ENCODE results near the gene APEH. TPM values are rescaled to one million over a fixed set of nuclear protein-coding genes. Genes with fewer than 3 reads are reported as not detected.

Gene APEH
- total and polyA plus RNA-seq, 2 experiments from 2014 or later, result 170 to 264 TPM

DNA sequence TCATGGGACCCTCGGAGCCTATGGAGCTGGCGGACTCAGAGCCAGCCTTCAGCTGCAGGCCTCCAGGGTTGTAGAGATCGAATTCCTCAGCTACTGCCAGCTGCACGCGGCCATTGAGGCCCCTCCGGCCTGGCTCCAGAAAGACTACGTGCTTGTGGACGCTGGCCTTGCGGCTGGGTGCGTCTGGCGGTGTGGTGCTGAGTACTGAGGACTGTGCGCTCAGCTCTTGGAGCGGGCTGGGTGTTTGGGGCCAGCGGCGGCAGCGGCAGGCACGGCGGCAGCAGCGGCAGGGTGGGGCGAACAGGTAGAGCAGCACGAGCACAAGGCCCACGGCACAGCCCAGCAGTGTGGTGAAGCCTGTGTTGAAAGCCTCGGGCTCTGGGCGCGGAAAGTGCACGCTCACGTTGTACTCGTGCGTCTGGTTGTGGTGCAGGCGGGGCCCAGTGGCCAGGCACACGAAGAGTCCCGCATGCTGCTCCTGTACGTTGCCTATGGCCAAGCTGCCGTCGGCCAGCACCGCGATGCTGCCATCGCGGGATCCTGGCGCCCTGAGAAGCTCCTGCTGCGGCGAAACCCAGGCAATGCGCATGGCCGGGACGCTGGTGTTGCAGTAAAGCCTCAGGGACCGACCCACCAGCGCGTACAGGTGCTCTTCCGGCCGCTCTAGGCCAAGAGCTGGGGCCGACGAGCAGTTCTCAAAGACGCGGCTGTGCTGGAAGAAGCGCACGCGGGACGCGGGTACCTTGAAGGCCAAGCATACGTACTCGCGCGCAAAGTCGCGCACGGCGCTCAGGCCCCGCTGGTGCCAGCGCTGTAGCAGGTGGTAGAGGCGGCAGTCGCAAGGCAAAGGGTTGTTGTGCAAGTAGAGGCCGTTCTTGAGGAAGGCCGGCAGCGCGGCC is 44.1 kb downstream of the APEH start:
- Mint-ChIP-seq H3K36me3 (ENCODE audit: low read depth) (peaks cover 25% of the 10 kb centered on the region), H3K4me1 (peaks cover 19% of the 10 kb centered on the region), H3K4me3 (peak overlapping the region; percentile 85), H3K27ac (peak overlapping the region; percentile 88), H3K9me3 (peaks cover 6% of the 10 kb centered on the region; the same call in 1 of the 3 replicates), H3K27me3 (ENCODE audit: insufficient read depth, low read depth, poor library complexity) (peaks cover 39% of the 10 kb centered on the region)
- TF ChIP-seq JUNB (IDR thresholded peaks at IDR 0.05; ENCODE audit: unreplicated experiment), result no peak
- TF ChIP-seq ZNF331 (CRISPR knock-in tag; IDR thresholded peaks at IDR 0.05; ENCODE audit: low read depth), result no peak
- no peak for TF ChIP-seq ZNF114 (CRISPR knock-in tag; IDR thresholded peaks at IDR 0.05)
- no peak for TF ChIP-seq EZH2phosphoT487 (IDR thresholded peaks at IDR 0.05; ENCODE audit: unreplicated experiment)
- TF ChIP-seq, protein P1, sequence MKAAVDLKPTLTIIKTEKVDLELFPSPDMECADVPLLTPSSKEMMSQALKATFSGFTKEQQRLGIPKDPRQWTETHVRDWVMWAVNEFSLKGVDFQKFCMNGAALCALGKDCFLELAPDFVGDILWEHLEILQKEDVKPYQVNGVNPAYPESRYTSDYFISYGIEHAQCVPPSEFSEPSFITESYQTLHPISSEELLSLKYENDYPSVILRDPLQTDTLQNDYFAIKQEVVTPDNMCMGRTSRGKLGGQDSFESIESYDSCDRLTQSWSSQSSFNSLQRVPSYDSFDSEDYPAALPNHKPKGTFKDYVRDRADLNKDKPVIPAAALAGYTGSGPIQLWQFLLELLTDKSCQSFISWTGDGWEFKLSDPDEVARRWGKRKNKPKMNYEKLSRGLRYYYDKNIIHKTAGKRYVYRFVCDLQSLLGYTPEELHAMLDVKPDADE (IDR thresholded peaks at IDR 0.05), result no peak
- no peak for TF ChIP-seq POLR2AphosphoS5 (IDR thresholded peaks at IDR 0.05; ENCODE audit: low read depth)
- peak overlapping the region; percentile 27; the same call in 1 of the 2 replicates for H3K27ac ChIP-seq (ENCODE audit: low read depth)
- peaks cover 5% of the 10 kb centered on the region; the same call in 1 of the 2 replicates for H3K36me3 ChIP-seq (ENCODE audit: insufficient read depth)
- H4K20me1 ChIP-seq (replicated peaks; ENCODE audit: insufficient read depth), result peaks cover 7% of the 10 kb centered on the region; the same call in 1 of the 2 replicates
- H3K4me1 ChIP-seq (ENCODE audit: insufficient read depth), result no peaks in the 10 kb centered on the region; the same call in 1 of the 2 replicates
- H3F3A ChIP-seq (replicated peaks; ENCODE audit: low read depth), result peaks cover 8% of the 10 kb centered on the region; the same call in 1 of the 2 replicates
- H3K79me2 ChIP-seq (replicated peaks; ENCODE audit: insufficient read depth), result no peaks in the 10 kb centered on the region; the same call in 1 of the 2 replicates
- peak overlapping the region; percentile 95 for H3K4me2 ChIP-seq
- no peaks in the 10 kb centered on the region for H3K27me3 ChIP-seq (ENCODE audit: insufficient read depth)
- DNase-seq (ENCODE audit: low spot score), result peak; percentile 72
- no peaks in the 10 kb centered on the region for H3K9me2 ChIP-seq (ENCODE audit: insufficient read depth)
- peak overlapping the region; percentile 77 for H3K4me3 ChIP-seq
- ATAC-seq, result peak; percentile 10
- 0 out of 2 replicates have a peak overlapping the region, but pooled peaks have one; percentile 56 for H2AFZ ChIP-seq

DNA sequence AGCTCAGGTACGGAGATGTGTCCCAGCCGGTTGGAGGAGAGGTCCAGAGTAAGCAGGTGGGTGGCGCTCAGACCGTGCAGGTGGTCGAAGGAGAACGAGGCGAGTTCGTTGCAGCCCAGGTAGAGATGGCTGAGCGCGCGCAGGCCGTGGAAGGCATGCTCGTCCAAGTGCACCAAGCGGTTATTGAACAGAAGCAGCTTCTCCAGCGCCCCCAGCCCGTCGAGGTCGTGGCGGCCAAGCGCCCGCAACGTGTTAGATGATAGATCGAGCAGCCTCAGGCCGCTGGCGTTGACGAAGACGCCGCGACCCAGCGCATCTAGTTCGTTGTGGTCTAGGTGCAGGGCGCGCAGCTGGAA is 44.7 kb downstream of the APEH start:
- peaks cover 6% of the 10 kb centered on the region; the same call in 1 of the 3 replicates for H3K9me3 Mint-ChIP-seq
- ATAC-seq, result peak; percentile 13
- TF ChIP-seq JUNB (IDR thresholded peaks at IDR 0.05; ENCODE audit: unreplicated experiment) (no peak), STAT1 (IDR thresholded peaks at IDR 0.05; ENCODE audit: unreplicated experiment) (no peak), ZNF114 (CRISPR knock-in tag; IDR thresholded peaks at IDR 0.05) (no peak)
- TF ChIP-seq, protein P2, sequence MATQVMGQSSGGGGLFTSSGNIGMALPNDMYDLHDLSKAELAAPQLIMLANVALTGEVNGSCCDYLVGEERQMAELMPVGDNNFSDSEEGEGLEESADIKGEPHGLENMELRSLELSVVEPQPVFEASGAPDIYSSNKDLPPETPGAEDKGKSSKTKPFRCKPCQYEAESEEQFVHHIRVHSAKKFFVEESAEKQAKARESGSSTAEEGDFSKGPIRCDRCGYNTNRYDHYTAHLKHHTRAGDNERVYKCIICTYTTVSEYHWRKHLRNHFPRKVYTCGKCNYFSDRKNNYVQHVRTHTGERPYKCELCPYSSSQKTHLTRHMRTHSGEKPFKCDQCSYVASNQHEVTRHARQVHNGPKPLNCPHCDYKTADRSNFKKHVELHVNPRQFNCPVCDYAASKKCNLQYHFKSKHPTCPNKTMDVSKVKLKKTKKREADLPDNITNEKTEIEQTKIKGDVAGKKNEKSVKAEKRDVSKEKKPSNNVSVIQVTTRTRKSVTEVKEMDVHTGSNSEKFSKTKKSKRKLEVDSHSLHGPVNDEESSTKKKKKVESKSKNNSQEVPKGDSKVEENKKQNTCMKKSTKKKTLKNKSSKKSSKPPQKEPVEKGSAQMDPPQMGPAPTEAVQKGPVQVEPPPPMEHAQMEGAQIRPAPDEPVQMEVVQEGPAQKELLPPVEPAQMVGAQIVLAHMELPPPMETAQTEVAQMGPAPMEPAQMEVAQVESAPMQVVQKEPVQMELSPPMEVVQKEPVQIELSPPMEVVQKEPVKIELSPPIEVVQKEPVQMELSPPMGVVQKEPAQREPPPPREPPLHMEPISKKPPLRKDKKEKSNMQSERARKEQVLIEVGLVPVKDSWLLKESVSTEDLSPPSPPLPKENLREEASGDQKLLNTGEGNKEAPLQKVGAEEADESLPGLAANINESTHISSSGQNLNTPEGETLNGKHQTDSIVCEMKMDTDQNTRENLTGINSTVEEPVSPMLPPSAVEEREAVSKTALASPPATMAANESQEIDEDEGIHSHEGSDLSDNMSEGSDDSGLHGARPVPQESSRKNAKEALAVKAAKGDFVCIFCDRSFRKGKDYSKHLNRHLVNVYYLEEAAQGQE (IDR thresholded peaks at IDR 0.05; ENCODE audit: unreplicated experiment), result no peak
- TF ChIP-seq, protein P3, sequence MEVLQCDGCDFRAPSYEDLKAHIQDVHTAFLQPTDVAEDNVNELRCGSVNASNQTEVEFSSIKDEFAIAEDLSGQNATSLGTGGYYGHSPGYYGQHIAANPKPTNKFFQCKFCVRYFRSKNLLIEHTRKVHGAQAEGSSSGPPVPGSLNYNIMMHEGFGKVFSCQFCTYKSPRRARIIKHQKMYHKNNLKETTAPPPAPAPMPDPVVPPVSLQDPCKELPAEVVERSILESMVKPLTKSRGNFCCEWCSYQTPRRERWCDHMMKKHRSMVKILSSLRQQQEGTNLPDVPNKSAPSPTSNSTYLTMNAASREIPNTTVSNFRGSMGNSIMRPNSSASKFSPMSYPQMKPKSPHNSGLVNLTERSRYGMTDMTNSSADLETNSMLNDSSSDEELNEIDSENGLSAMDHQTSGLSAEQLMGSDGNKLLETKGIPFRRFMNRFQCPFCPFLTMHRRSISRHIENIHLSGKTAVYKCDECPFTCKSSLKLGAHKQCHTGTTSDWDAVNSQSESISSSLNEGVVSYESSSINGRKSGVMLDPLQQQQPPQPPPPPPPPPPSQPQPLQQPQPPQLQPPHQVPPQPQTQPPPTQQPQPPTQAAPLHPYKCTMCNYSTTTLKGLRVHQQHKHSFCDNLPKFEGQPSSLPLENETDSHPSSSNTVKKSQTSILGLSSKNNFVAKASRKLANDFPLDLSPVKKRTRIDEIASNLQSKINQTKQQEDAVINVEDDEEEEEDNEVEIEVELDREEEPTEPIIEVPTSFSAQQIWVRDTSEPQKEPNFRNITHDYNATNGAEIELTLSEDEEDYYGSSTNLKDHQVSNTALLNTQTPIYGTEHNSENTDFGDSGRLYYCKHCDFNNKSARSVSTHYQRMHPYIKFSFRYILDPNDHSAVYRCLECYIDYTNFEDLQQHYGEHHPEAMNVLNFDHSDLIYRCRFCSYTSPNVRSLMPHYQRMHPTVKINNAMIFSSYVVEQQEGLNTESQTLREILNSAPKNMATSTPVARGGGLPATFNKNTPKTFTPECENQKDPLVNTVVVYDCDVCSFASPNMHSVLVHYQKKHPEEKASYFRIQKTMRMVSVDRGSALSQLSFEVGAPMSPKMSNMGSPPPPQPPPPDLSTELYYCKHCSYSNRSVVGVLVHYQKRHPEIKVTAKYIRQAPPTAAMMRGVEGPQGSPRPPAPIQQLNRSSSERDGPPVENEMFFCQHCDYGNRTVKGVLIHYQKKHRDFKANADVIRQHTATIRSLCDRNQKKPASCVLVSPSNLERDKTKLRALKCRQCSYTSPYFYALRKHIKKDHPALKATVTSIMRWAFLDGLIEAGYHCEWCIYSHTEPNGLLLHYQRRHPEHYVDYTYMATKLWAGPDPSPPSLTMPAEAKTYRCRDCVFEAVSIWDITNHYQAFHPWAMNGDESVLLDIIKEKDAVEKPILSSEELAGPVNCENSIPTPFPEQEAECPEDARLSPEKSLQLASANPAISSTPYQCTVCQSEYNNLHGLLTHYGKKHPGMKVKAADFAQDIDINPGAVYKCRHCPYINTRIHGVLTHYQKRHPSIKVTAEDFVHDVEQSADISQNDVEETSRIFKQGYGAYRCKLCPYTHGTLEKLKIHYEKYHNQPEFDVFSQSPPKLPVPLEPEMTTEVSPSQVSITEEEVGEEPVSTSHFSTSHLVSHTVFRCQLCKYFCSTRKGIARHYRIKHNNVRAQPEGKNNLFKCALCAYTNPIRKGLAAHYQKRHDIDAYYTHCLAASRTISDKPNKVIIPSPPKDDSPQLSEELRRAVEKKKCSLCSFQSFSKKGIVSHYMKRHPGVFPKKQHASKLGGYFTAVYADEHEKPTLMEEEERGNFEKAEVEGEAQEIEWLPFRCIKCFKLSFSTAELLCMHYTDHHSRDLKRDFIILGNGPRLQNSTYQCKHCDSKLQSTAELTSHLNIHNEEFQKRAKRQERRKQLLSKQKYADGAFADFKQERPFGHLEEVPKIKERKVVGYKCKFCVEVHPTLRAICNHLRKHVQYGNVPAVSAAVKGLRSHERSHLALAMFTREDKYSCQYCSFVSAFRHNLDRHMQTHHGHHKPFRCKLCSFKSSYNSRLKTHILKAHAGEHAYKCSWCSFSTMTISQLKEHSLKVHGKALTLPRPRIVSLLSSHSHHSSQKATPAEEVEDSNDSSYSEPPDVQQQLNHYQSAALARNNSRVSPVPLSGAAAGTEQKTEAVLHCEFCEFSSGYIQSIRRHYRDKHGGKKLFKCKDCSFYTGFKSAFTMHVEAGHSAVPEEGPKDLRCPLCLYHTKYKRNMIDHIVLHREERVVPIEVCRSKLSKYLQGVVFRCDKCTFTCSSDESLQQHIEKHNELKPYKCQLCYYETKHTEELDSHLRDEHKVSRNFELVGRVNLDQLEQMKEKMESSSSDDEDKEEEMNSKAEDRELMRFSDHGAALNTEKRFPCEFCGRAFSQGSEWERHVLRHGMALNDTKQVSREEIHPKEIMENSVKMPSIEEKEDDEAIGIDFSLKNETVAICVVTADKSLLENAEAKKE (CRISPR knock-in tag; IDR thresholded peaks at IDR 0.05), result no peak

More for the DNA sequence above, 44.7 kb downstream of the APEH start:
- no peaks in the 10 kb centered on the region for H3K9me2 ChIP-seq (ENCODE audit: insufficient read depth)
- peaks cover 5% of the 10 kb centered on the region; the same call in 1 of the 2 replicates for H3K36me3 ChIP-seq (ENCODE audit: insufficient read depth)
- peak overlapping the region; percentile 27; the same call in 1 of the 2 replicates for H3K27ac ChIP-seq (ENCODE audit: low read depth)
- no peak for DNase-seq (ENCODE audit: low spot score)
- no peaks in the 10 kb centered on the region; the same call in 1 of the 2 replicates for H3K4me1 ChIP-seq (ENCODE audit: insufficient read depth)
- 0 out of 2 replicates have a peak overlapping the region, but pooled peaks have one; percentile 56 for H2AFZ ChIP-seq
- peaks cover 25% of the 10 kb centered on the region for H3K36me3 Mint-ChIP-seq (ENCODE audit: low read depth)
- peak overlapping the region; percentile 85 for H3K4me3 Mint-ChIP-seq
- H3F3A ChIP-seq (replicated peaks; ENCODE audit: low read depth), result peaks cover 8% of the 10 kb centered on the region
- peaks cover 38% of the 10 kb centered on the region for H3K27me3 Mint-ChIP-seq (ENCODE audit: insufficient read depth, low read depth, poor library complexity)
- no peaks in the 10 kb centered on the region; the same call in 1 of the 2 replicates for H3K79me2 ChIP-seq (replicated peaks; ENCODE audit: insufficient read depth)
- H3K4me1 Mint-ChIP-seq, result peaks cover 19% of the 10 kb centered on the region
- peak overlapping the region; percentile 95 for H3K4me2 ChIP-seq
- no peaks in the 10 kb centered on the region for H3K27me3 ChIP-seq (ENCODE audit: insufficient read depth)
- peak overlapping the region; percentile 77 for H3K4me3 ChIP-seq
- peak overlapping the region; percentile 88 for H3K27ac Mint-ChIP-seq
- peaks cover 7% of the 10 kb centered on the region; the same call in 1 of the 2 replicates for H4K20me1 ChIP-seq (replicated peaks; ENCODE audit: insufficient read depth)

All from GM23338 (cell line).